Posterior vena cava (tissue), 2 donors: ENCODE results near the gene MGAT5B. TPM values are rescaled to one million over a fixed set of nuclear protein-coding genes. Genes with fewer than 3 reads are reported as not detected.

ENCODE experiments used
- DNase-seq: peaks from one replicate; pipeline ENCODE4 v3.0.0-alpha.2; 2020; ENCODE audit warnings: low spot score
- intact Hi-C, 2 donors: fragments of 100-400 bp; cut with DNase I; formaldehyde crosslinking; loops; one replicate each; pipeline versions ENCODE4 v1.14.1 to v1.14.2; 2022 to 2023
- total RNA-seq, 2 donors: library from RNA; stranded (reverse); fragmentation: NEBNext Ultra II Directional; extraction: Animal tissue kit (Norgen Biotek cat#: 25700); gene quantifications; one replicate each; pipeline ENCODE4 v1.2.1, GENCODE V29; 2021
- donor health status: DM: yes; HTN: yes; CAD: no.
- donor health status: DM: yes; HTN: yes; CAD: no.

MGAT5B gene
- total RNA-seq, 2 donors from 2014 or later: 0.19 to 0.88 TPM

GRCh38 chr17:76918811-76919210, 50.6 kb downstream of the MGAT5B start:
- DNase-seq: no peak
- intact Hi-C loops: no loop called here

DNA sequence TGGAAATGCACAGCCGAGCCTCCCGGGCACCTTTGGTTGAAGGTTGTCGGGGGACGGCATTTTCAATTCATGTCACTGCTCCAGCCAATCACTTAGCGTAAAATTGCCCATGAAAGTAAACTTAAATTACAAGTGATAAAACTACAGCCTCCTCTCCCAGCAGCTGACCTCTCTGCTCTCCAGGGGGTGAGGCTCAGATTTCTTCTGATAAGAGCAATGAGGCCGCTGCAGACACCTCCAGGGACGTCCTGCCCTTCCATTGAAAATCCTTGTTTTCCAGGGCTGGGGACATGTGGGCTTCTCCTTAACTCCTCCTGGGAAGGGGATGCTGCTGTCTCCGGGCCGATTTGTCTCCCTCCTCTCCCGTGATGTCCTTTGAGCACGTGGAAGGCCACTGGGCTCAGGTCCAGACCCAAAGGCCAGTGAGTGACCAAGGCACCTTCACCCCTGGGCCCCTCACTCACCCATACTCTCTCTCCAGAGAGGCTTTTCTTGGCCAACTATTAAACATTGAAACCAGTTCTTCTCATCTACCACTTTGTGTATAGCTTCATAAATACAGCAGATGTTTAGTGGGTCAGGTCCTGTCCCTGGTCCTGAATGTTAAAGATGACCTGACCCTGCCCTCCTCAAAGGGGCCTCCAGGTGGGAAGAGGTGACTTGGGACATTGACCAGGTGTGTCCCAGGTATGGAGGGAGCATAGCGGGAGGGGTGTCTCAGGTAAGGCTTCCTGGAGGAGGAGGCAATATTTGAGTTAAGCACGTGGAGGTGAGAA, 52.3 kb downstream of the MGAT5B start:
- DNase-seq: no peak
- intact Hi-C loops: no loop called here

- no peak for DNase-seq
- intact Hi-C loops: no loop called here
Measured at GRCh38 chr17:76921340-76922036, 53.3 kb downstream of the MGAT5B start.

- no peak for DNase-seq
- intact Hi-C loops: no loop called here
Measured at GRCh38 chr17:76922084-76922483, 53.9 kb downstream of the MGAT5B start.

DNA sequence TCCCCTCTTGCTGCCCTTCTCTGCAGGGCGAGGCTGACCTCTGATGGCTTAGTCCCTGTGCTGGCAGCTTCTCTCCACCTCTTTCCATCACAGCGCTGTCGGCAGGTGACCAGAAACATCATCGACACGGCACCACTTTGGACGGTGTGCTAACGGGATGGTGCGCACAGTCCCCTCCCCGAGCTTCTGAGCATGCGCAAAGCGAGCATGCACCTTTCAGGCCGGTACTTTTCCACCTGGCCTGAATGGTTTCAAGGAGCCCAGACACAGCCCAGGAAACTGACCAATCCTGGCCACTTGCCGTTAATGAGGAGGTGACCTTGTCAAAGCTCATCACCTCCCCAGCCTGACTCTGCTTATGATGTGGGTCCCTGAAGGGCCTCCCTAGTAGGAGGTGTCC, 54.8 kb downstream of the MGAT5B start:
- intact Hi-C loops: no loop called here
- no peak for DNase-seq

GRCh38 chr17:76923491-76923890, 55.3 kb downstream of the MGAT5B start:
- no peak for DNase-seq
- intact Hi-C loops: no loop called here

DNA sequence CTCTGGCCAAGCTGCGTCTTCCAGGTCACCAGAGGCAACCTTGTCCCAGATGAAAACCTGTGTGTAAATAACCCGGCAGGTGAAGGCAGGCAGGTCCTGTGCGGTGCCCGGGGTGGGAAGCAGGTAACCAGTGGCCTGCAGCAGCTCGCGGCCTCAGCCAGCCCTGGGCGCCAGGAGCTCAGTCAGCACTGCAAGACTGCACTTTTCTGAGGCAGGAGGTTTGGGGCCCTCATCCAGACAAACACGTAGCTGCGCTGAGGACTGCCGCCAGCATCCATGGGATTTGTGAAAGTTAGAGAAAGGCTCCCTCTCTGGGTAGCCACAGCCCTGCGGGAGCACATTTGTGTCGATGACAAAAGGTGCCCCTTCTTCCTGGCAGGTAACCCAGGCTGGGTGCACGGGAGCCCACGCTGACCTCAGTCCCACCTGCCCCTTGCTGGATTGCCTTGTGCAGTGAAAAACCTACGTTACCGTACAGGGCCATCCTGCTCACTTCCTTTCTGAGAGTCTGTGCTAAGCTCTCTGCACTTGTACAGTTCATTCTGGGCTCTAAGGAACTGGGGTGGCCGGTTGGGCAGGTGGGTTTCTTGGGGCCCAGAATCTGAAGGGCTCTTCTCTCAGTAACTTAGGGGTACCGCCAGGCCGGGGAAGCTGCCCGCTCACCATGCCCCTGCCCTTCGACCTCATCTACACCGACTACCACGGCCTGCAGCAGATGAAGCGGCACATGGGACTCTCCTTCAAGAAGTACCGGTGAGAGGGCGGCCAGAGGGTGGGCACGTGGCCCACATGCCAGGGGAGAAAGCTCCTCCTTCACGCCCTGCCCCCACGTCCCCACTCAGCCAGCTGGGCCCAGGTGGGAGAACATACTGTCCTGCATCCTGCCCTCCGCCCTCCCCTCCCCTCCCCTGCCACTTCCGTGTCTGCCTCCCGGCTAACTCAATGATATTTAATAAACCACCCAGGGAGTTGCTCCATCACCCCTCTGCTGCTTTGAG, 56.4 kb downstream of the MGAT5B start:
- no peak for DNase-seq
- intact Hi-C loops: loop anchor here in 1 of 2 donors (5.0 kb wide), 1 partner anchor 388 kb away; no protein-coding TSS in a partner anchor

- no peak for DNase-seq
- intact Hi-C loops: loop anchor here in 1 of 2 donors (5.0 kb wide), 1 partner anchor 387 kb away; no protein-coding TSS in a partner anchor
Measured at GRCh38 chr17:76925441-76925891, 57.3 kb downstream of the MGAT5B start.

DNA sequence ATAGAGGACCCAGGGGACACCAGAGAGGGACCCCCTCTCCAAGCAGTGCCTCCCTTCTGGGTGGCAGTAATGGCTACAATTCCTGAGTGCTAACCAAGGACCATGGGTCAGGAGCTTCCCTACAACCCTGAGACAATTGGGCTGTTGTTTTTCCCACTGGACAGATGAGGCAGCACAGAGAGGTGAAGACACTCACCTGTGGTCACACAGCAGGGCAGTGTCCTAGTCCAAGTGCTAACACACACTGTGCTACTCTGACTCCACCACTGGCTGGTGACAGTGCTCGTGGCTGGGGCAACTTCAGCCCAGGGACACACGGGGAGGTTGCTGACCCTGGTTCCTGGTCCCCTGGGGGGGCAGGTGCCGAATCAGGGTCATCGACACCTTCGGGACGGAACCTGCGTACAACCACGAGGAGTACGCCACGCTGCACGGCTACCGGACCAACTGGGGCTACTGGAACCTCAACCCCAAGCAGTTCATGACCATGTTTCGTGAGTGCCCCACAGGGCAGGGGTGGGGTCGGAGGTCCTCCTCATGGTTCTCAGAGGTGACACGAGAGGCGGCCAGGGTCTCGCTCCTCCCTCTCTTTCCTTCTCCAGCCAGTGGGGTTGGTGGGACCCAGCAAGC, 58.1 kb downstream of the MGAT5B start:
- no peak for DNase-seq
- intact Hi-C loops: loop anchor here in 1 of 2 donors (5.0 kb wide), 1 partner anchor 386 kb away; no protein-coding TSS in a partner anchor

GRCh38 chr17:76927577-76927976, 59.4 kb downstream of the MGAT5B start:
- DNase-seq: no peak
- intact Hi-C loops: loop anchor here in 1 of 2 donors (1.0 to 5.0 kb wide), 2 partner anchors 56 to 385 kb away; no protein-coding TSS in a partner anchor

- DNase-seq: no peak
- intact Hi-C loops: loop anchor here in 1 of 2 donors (1.0 to 5.0 kb wide), 2 partner anchors 55 to 384 kb away; no protein-coding TSS in a partner anchor
Measured at GRCh38 chr17:76927982-76928381, 59.8 kb downstream of the MGAT5B start.

GRCh38 chr17:76929148-76929547, 60.9 kb downstream of the MGAT5B start:
- intact Hi-C loops: loop anchor here in 1 of 2 donors (5.0 kb wide), 1 partner anchor 383 kb away; no protein-coding TSS in a partner anchor

DNA sequence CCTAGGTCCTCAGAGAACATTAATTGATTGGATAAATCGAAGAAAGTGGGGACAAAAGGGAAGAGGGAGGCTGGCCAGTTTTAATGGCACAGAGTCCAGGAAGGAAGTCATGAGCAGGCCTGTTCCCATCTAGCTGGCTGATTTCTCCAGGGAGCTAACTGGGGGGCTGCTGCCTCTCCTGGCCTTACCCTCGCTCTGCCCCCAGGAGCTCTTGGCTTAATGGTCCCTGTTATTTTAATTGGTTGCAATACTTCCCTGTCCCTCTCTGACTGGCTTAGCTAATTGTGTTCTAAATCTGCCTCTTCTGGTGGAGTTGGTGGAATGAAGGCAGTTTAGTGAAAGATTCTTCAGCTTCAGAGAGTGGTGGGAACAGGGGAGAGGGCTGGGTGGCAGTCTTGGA, 61.4 kb downstream of the MGAT5B start:
- no peak for DNase-seq
- intact Hi-C loops: loop anchor here in 1 of 2 donors (5.0 kb wide), 1 partner anchor 383 kb away; no protein-coding TSS in a partner anchor

More at GRCh38 chr17:76929148-76929547, 60.9 kb downstream of the MGAT5B start:
- no peak for DNase-seq

DNA sequence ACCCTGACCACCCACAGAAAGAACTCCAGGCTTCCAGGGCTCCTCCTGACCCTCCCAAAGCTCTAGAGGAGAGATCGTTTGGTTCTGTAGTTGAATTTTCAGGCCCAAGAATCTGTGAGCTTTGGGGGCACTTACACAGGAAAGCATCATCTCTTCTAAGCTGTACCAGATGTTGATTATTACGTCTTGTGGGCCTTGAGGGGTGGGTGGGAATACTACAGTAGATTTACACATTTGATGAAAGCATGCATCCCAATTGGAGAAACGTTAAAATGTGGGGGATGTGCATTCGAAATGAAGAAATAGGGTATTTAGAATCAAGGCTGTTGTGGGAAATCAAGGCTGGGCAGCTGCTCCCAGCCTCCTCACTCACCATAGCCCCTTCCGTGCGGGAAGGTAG, 61.9 kb downstream of the MGAT5B start:
- intact Hi-C loops: no loop called here
- no peak for DNase-seq

DNA sequence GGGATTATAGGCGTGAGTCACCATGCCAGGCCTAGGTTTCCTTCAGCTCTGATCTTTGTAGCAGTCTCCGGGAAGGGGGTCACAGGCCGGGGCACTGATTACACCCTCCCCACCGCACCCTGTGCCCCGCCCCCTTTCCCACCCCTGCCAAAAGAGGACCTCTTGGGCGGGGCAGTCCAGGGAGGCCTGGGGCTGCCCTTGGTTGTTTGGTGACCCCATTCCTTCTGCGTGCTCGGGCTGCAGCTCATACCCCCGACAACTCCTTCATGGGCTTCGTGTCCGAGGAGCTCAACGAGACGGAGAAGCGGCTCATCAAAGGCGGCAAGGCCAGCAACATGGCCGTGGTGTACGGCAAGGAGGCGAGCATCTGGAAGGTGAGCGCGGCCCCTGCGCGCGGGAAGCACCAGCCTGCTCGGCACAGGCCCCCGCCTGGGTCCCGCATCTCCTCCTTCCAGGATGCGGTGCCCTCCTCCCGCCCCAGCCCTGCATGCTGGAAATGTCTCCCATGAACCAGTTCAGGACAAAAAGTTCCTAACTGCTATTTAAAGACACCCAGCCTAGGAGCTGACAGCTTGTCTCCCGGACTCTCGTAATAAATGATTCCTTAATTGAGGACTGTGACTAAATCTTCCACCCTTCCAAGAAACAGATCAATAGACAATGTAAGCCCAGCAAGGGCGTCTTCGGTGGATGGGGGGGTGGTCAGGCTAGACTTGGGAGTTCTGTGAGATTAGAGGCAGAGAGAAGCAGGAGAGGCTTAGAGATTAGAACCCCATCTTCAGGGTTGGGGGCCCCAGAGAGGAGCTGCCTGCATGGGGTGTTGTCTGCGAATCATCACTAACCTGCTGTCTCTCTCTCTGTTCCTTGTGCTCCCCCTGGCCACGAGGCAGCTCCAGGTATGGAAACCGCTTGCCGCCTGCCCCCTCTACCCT, 64.5 kb downstream of the MGAT5B start:
- DNase-seq: no peak
- intact Hi-C loops: no loop called here

- intact Hi-C loops: no loop called here
- DNase-seq: no peak
Measured at GRCh38 chr17:76934561-76935320, 66.5 kb downstream of the MGAT5B start.

DNA sequence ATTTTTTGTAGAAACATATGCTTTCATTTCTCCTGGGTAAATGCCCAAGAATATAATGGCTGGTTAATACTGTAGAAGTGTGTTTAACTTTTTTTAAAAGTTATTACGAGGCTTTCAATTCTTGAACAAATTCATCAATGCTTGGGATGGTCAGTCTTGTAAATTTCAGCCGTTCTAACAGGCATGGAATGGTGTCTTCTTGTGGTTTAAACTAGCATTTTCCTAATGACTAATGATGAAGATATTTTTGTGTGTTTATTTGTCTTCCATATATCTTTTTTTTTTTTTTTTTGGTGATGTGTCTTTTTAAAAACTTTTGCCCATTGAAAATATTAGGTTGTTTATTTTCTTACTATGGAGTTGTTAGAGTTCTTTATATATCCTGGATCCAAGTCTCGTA, 67.1 kb downstream of the MGAT5B start:
- DNase-seq: no peak
- intact Hi-C loops: no loop called here
